ENCODE data around the gene MAPRE3. TPM values are rescaled to one million over a fixed set of nuclear protein-coding genes. Genes with fewer than 3 reads are reported as not detected.

The MAPRE3 gene
- total RNA-seq, 2 experiments from 2014 or later, result 3.2 to 4.1 TPM

DNA sequence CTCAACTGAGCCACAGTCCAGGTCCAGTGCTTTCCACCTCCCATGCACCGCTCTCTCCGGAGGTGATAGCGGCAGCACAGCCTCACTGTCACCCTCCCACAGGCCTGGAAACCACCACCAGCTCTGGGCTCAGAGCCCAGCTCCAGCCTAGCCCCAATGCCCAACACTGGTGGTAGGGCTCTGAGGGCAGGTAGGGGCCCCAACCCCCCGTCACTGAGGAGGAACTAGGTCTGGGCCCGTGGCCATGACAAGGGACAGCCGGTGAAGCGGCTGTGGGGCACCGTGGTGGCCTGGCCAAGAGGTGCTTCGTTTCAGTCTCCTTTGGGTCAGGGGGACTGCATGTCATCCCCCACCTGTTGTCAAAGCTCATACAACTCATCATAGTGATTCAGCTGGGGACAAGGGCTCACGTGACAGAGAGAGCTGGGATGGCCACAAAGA lies 56.8 kb downstream of the MAPRE3 start:
- Mint-ChIP-seq H3K4me1 (peaks cover 22% of the 10 kb centered on the region), H3K9me3 (ENCODE audit: low read depth) (no peaks in the 10 kb centered on the region), H3K4me3 (no peak overlapping the region), H3K36me3 (ENCODE audit: low read depth) (peaks cover 18% of the 10 kb centered on the region), H3K27me3 (no peaks in the 10 kb centered on the region), H3K27ac (no peak overlapping the region)
- no peak for DNase-seq
- ATAC-seq, result no peak
- intact Hi-C loops (cut with DNase I, micrococcal nuclease), result no loop called here
- CTCF ChIA-PET, result no interaction called here
- POLR2A ChIA-PET, result no interaction called here

DNA sequence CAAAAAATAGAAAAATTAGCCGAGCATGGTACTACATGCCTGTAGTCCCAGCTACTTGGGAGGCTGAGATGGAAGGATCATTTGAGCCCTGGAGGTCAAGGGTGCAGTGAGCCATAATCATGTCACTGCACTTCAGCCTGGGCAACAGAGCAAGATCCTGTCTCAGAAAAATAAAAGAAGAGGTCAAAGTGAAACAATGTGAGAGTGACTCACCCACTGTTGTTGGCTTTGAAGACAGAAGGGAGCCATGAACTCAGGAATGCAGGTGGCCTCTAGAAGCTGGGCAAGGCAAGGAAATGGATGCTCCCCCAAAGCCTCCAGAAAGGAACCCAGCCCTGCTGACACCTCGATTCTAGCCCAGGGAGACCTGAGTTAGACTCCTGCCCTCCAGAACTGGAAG lies 58.6 kb downstream of the MAPRE3 start:
- Mint-ChIP-seq H3K36me3 (ENCODE audit: low read depth) (peaks cover 21% of the 10 kb centered on the region), H3K4me1 (peaks cover 29% of the 10 kb centered on the region), H3K9me3 (ENCODE audit: low read depth) (no peaks in the 10 kb centered on the region), H3K27ac (no peak overlapping the region), H3K27me3 (no peaks in the 10 kb centered on the region), H3K4me3 (no peak overlapping the region)
- DNase-seq (no peak), ATAC-seq (no peak)
- ChIA-PET POLR2A (no interaction called here), CTCF (interaction anchor here (0.5 to 0.6 kb wide), 2 partner anchors 8 to 14 kb away, joined by 3 to 4 read pairs; no protein-coding TSS in a partner anchor)
- intact Hi-C loops (cut with DNase I, micrococcal nuclease), result no loop called here

DNA sequence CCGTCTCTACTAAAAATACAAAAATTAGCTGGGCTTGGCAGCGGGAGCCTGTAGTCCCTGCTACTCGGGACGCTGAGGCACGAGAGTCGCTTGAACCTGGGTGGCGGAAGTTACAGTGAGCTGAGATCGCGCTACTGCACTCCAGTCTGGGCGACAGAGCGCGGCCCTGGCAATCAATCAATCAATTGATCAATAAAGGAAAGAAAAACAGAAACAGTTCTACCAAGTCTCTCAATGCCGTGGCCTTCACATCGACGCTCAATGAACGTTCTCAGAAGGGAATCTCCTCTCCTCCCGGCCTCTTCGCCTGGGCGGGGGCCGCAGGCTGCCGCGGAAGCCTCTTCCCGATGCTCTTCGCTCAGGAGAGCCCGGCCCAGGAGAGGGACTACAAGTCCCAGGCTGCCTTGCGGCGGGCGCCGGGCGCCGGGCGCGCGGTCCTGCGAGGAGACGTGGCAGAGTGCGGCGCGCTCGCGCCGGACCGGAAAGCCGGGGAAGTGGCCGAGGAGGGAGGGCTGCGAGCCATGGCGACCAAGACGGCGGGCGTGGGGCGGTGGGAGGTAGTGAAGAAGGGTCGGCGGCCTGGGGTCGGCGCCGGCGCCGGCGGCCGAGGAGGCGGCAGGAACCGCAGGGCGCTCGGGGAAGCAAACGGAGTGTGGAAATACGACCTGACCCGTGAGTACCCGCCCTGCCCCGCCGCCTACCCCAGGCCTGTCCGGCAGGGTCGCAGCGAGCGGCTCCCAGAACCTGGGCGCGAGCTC lies 62.2 kb downstream of the MAPRE3 start, which contains the start of gene TMEM214:
TMEM214 (plus strand) TSS at position 471 of the 758 bp plus-strand sequence; CDS start at position 522, 51 bp downstream.
- POLR2A ChIA-PET, result interaction anchor here (0.6 to 1.6 kb wide), 3 partner anchors 18 to 48 kb away, joined by 3 to 15 read pairs (median 3); partner anchors contain the start of gene AGBL5
- no peaks in the 10 kb centered on the region for H3K27me3 Mint-ChIP-seq
- intact Hi-C loops (cut with DNase I, micrococcal nuclease), result loop anchor here (1.0 kb wide), 9 partner anchors 18 to 247 kb away; partner anchors contain the start of genes AGBL5 (in 1 of the 2), CAD (in 1 of the 2), KHK (in 1 of the 2) and MAPRE3 (in 1 of the 2)
- H3K27ac Mint-ChIP-seq, result peak within 1 kb of the TSS; percentile 80
- ATAC-seq, result peak; percentile 96
- H3K9me3 Mint-ChIP-seq (ENCODE audit: low read depth), result no peaks in the 10 kb centered on the region
- H3K36me3 Mint-ChIP-seq (ENCODE audit: low read depth), result peaks cover 49% of the 10 kb centered on the region
- CTCF ChIA-PET, result interaction anchor here (0.7 to 3.0 kb wide), 3 partner anchors 18 to 71 kb away, joined by 3 to 17 read pairs (median 10); partner anchors contain the start of gene AGBL5
- H3K4me3 Mint-ChIP-seq, result peak within 1 kb of the TSS; percentile 89
- H3K4me1 Mint-ChIP-seq, result peaks cover 39% of the 10 kb centered on the region
- peak; percentile 89 for DNase-seq

DNA sequence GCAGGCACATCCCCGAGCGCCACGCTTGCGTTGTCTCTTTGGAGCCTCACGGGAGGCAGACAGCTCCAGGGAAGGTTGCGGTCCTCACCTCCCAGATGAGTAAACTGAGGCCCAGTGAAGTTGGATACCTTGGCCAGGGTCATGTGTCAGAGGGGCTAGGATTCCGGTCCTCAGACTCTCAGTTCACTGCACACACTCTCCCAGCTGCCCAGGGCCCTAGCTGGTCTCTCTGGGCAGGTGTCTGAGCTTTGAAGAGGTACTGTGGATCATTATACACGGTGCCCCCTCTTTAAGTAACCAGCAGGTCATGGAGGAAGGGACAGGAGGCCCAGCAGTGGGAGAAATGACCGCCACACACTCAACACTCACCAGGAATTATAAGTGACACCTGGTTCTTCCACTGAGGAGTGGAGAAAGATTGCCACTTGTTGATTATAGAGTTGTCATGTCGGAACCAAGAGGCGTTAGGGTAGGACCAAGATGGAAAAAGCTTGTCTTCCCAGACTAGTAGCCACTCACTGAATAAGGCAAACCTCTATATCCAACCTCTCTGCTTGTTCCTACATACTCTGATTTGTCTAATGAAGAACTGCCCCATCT lies 62.9 kb downstream of the MAPRE3 start:
- no peak for DNase-seq
- peak overlapping the region; percentile 89 for H3K4me3 Mint-ChIP-seq
- no peak for ATAC-seq
- H3K27me3 Mint-ChIP-seq, result no peaks in the 10 kb centered on the region
- H3K9me3 Mint-ChIP-seq (ENCODE audit: low read depth), result no peaks in the 10 kb centered on the region
- peaks cover 39% of the 10 kb centered on the region for H3K4me1 Mint-ChIP-seq
- intact Hi-C loops (cut with DNase I, micrococcal nuclease), result no loop called here
- CTCF ChIA-PET, result interaction anchor here (0.7 to 3.0 kb wide), 7 partner anchors 13 to 1864 kb away, joined by 3 to 17 read pairs (median 4); partner anchors contain the start of gene AGBL5
- POLR2A ChIA-PET, result interaction anchor here (0.6 to 1.6 kb wide), 3 partner anchors 17 to 48 kb away, joined by 3 to 15 read pairs (median 5); partner anchors contain the start of genes AGBL5 and OST4
- peak overlapping the region; percentile 74 for H3K27ac Mint-ChIP-seq
- peaks cover 56% of the 10 kb centered on the region for H3K36me3 Mint-ChIP-seq (ENCODE audit: low read depth)

DNA sequence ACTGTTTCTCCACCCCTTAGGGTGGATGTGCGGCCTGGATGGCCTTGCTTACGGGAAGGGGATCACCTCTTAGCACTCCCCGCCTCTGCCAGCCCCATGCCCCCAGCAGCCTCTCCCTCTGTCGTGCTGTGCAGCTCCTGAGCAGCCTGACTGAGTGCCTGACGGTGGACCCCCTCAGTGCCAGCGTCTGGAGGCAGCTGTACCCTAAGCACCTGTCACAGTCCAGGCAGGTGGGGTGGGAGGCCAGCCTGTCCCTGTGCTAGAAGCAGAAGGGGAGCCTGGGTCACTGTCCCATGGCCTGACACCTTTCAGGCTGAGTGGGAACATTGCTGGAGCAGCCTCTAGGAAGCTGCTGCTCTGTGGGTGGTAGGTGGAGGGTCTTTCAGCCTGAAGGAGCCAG lies 67.6 kb downstream of the MAPRE3 start:
- intact Hi-C loops (cut with DNase I, micrococcal nuclease), result no loop called here
- no peak for DNase-seq
- POLR2A ChIA-PET, result no interaction called here
- Mint-ChIP-seq H3K27me3 (no peaks in the 10 kb centered on the region), H3K27ac (no peak overlapping the region), H3K9me3 (ENCODE audit: low read depth) (no peaks in the 10 kb centered on the region), H3K4me3 (no peak overlapping the region), H3K4me1 (peaks cover 20% of the 10 kb centered on the region), H3K36me3 (ENCODE audit: low read depth) (peaks cover 70% of the 10 kb centered on the region)
- no peak for ATAC-seq
- CTCF ChIA-PET, result interaction anchor here (3.3 kb wide), 1 partner anchor 21 kb away, joined by 10 read pairs; no protein-coding TSS in a partner anchor

DNA sequence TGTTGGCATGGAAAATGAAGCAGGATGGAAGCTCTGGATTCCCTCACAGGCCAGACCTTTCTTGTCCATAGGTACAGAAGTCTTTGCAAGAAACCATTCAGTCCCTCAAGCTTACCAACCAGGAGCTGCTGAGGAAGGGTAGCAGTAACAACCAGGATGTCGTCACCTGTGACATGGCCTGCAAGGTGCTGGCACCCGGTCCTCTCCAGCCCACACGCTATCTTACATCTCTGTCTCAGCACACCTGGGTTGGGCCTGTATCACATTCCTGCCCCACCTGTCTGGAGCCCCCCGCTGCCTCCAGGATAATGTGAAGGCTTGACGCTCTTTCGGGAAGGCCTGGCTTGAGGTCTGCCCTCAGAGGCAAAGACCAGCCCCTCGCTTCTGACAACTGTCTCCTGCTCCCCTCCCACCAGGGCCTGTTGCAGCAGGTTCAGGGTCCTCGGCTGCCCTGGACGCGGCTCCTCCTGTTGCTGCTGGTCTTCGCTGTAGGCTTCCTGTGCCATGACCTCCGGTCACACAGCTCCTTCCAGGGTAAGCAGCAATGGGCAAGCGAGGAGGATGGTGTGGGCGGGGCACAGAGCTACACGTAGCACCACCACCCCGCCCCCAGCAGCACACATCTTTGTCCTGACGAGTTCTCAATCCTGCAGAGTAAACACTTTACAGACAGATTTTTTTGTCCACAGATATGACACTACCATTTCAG lies 68.3 kb downstream of the MAPRE3 start:
- intact Hi-C loops (cut with DNase I, micrococcal nuclease), result no loop called here
- H3K36me3 Mint-ChIP-seq (ENCODE audit: low read depth), result peaks cover 70% of the 10 kb centered on the region
- no peaks in the 10 kb centered on the region for H3K9me3 Mint-ChIP-seq (ENCODE audit: low read depth)
- ChIA-PET POLR2A (interaction anchor here (1.3 kb wide), 1 partner anchor 13 kb away, joined by 4 read pairs; the partner anchor contains the start of gene AGBL5), CTCF (interaction anchor here (0.7 to 3.3 kb wide), 4 partner anchors 21 to 264 kb away, joined by 3 to 10 read pairs (median 3); no protein-coding TSS in a partner anchor)
- H3K4me1 Mint-ChIP-seq, result peaks cover 16% of the 10 kb centered on the region
- ATAC-seq (no peak), DNase-seq (no peak)
- no peaks in the 10 kb centered on the region for H3K27me3 Mint-ChIP-seq
- H3K4me3 Mint-ChIP-seq, result no peak overlapping the region
- no peak overlapping the region for H3K27ac Mint-ChIP-seq

DNA sequence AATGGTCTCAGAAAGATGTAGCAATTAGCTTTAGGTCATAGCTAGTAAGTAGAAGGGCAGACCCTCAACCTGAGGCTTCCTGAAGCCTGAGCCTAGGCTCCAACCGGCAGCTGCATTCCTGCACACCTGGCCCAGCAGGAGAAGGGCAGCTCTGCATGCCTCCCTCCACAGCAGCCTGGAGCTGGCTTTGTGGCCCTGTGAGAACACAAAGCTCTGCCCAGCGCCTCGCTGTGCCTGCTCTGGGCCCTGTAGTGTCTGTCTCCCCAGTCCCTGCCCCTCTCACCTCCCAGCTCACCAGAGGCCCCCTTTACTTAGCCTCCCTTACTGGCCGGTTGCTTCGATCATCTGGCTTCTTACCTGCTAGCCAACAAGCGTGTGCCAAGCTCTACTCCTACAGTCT lies 69.0 kb downstream of the MAPRE3 start:
- ATAC-seq, result no peak
- POLR2A ChIA-PET, result interaction anchor here (1.3 kb wide), 1 partner anchor 12 kb away, joined by 4 read pairs; the partner anchor contains the start of gene AGBL5
- CTCF ChIA-PET, result interaction anchor here (0.7 to 3.3 kb wide), 5 partner anchors 20 to 130 kb away, joined by 3 to 10 read pairs (median 3); no protein-coding TSS in a partner anchor
- H3K4me1 Mint-ChIP-seq, result peaks cover 9% of the 10 kb centered on the region
- H3K36me3 Mint-ChIP-seq (ENCODE audit: low read depth), result peaks cover 64% of the 10 kb centered on the region
- H3K27me3 Mint-ChIP-seq, result no peaks in the 10 kb centered on the region
- H3K4me3 Mint-ChIP-seq, result no peak overlapping the region
- intact Hi-C loops (cut with DNase I, micrococcal nuclease), result no loop called here
- no peak for DNase-seq
- H3K9me3 Mint-ChIP-seq (ENCODE audit: low read depth), result no peaks in the 10 kb centered on the region
- H3K27ac Mint-ChIP-seq, result no peak overlapping the region

DNA sequence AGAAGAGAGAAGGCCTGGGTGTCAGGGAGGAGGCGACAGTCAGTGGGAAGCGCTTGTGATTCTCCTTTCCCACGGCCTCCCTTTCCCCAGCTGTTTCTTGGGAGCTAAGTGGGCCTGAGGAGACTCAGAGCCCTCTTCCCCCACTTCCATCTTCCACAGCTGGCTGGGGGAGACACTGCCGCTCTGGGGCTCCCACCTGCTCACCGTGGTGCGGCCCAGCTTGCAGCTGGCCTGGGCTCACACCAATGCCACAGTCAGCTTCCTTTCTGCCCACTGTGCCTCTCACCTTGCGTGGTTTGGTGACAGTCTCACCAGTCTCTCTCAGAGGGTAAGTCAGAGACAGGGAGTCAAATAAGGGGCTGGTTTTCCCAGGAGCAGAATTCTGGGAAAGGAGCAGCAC lies 69.4 kb downstream of the MAPRE3 start:
- ChIA-PET POLR2A (interaction anchor here (1.3 kb wide), 1 partner anchor 12 kb away, joined by 4 read pairs; the partner anchor contains the start of gene AGBL5), CTCF (interaction anchor here (0.9 to 1.2 kb wide), 4 partner anchors 11 to 130 kb away, joined by 3 to 5 read pairs (median 4); no protein-coding TSS in a partner anchor)
- H3K27me3 Mint-ChIP-seq, result no peaks in the 10 kb centered on the region
- intact Hi-C loops (cut with DNase I, micrococcal nuclease), result no loop called here
- H3K36me3 Mint-ChIP-seq (ENCODE audit: low read depth), result peaks cover 67% of the 10 kb centered on the region
- H3K27ac Mint-ChIP-seq, result no peak overlapping the region
- H3K4me3 Mint-ChIP-seq, result no peak overlapping the region
- no peaks in the 10 kb centered on the region for H3K9me3 Mint-ChIP-seq (ENCODE audit: low read depth)
- peaks cover 8% of the 10 kb centered on the region for H3K4me1 Mint-ChIP-seq
- DNase-seq (no peak), ATAC-seq (no peak)

DNA sequence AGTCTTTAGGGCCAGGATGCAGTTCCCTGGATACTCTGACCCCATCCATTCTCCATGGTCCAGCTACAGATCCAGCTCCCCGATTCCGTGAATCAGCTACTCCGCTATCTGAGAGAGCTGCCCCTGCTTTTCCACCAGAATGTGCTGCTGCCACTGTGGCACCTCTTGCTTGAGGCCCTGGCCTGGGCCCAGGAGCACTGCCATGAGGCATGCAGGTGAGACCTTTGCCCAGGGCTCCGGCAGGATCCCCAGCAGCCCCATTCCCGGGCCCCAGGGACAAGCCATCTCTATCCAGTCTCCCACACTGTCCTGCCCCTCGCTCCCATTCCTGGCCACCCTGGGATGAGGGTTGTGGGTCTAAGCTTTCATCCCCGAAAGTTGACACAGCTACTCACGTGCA lies 69.8 kb downstream of the MAPRE3 start:
- H3K4me3 Mint-ChIP-seq, result no peak overlapping the region
- H3K36me3 Mint-ChIP-seq (ENCODE audit: low read depth), result peaks cover 63% of the 10 kb centered on the region
- H3K9me3 Mint-ChIP-seq (ENCODE audit: low read depth), result no peaks in the 10 kb centered on the region
- no peak for ATAC-seq
- ChIA-PET CTCF (interaction anchor here (0.5 to 1.1 kb wide), 5 partner anchors 11 to 59 kb away, joined by 3 to 5 read pairs (median 3); no protein-coding TSS in a partner anchor), POLR2A (interaction anchor here (1.3 kb wide), 1 partner anchor 10 kb away, joined by 3 read pairs; no protein-coding TSS in a partner anchor)
- H3K4me1 Mint-ChIP-seq, result peaks cover 4% of the 10 kb centered on the region
- H3K27me3 Mint-ChIP-seq, result no peaks in the 10 kb centered on the region
- no peak for DNase-seq
- no peak overlapping the region for H3K27ac Mint-ChIP-seq
- intact Hi-C loops (cut with DNase I, micrococcal nuclease), result no loop called here

DNA sequence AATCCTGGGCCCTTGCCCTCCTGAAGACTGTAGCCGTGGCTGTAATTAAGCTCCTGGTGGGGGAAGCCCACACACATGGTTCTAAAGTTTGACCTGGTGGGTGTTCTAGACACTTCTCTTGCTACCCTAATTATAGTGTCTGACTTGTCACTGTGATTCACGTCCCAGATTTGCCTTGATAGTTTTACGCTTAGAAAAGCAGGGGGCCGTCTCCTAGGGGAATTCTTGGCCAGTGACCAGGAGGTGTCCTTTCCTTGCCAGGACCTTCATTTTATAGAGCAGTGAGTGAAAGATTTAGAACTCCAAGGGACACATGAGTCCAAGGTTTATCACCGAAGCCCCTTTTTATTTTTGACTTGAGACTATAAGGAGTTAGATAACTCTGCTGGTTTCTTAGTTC lies 71.3 kb downstream of the MAPRE3 start:
- CTCF ChIA-PET, result interaction anchor here (0.8 kb wide), 1 partner anchor 25 kb away, joined by 3 read pairs; no protein-coding TSS in a partner anchor
- intact Hi-C loops (cut with DNase I, micrococcal nuclease), result no loop called here
- ATAC-seq, result no peak
- DNase-seq, result no peak
- Mint-ChIP-seq H3K36me3 (ENCODE audit: low read depth) (peaks cover 50% of the 10 kb centered on the region), H3K4me3 (no peak overlapping the region), H3K4me1 (peaks cover 3% of the 10 kb centered on the region), H3K27me3 (no peaks in the 10 kb centered on the region), H3K9me3 (ENCODE audit: low read depth) (no peaks in the 10 kb centered on the region), H3K27ac (peak overlapping the region; percentile 59)
- POLR2A ChIA-PET, result interaction anchor here (1.3 kb wide), 1 partner anchor 9 kb away, joined by 3 read pairs; no protein-coding TSS in a partner anchor

Data from activated CD4-positive, alpha-beta T cell treated with anti-CD3 and anti-CD28 coated beads for 36 hours (primary cell).